SJCRH30 (cell line): ENCODE data around the gene TUBD1. TPM values are rescaled to one million over a fixed set of nuclear protein-coding genes. Genes with fewer than 3 reads are reported as not detected.
"Not testable (repeated sequence)": the region's sequence is repeated elsewhere in the genome, so short reads cannot be mapped to it uniquely, and the experiment has no call there.

Experiments
- DNase-seq, 2 experiments: peaks; one replicate each; pipeline ENCODE4 v3.0.0-alpha.2; 2015 to 2020
- H3K27ac ChIP-seq: fragments of 250-450 bp; sonication (Bioruptor Pico); 2 replicates; pipeline ENCODE4 v1.5.1; 2020; ENCODE audit warnings: mild to moderate bottlenecking, moderate library complexity
- H3K27me3 ChIP-seq: fragments of 250-450 bp; sonication (Bioruptor Pico); 2 replicates; pipeline ENCODE4 v1.5.1; 2020; ENCODE audit warnings: mild to moderate bottlenecking, moderate library complexity
- H3K36me3 ChIP-seq: fragments of 250-450 bp; sonication (Bioruptor Pico); 2 replicates; pipeline ENCODE4 v1.5.1; 2020; ENCODE audit warnings: mild to moderate bottlenecking, moderate library complexity
- H3K4me1 ChIP-seq: fragments of 250-450 bp; sonication (Bioruptor Pico); 2 replicates; pipeline ENCODE4 v1.5.1; 2020; ENCODE audit warnings: mild to moderate bottlenecking, moderate library complexity
- H3K4me3 ChIP-seq: fragments of 250-450 bp; sonication (Bioruptor Pico); 2 replicates; pipeline ENCODE4 v1.5.1; 2020; ENCODE audit warnings: mild to moderate bottlenecking, moderate library complexity
- H3K9me3 ChIP-seq: fragments of 250-450 bp; sonication (Bioruptor Pico); replicated peaks from 2 replicates; pipeline ENCODE4 v1.5.1; 2020; ENCODE audit warnings: mild to moderate bottlenecking, moderate library complexity
- total RNA-seq: library from RNA; depleted of rRNA; stranded (reverse); fragments of >200 nt; shearing (Covaris generic); gene quantifications from 2 replicates; pipeline ENCODE4 v1.2.3, GENCODE V29; 2014

TUBD1 gene
- total RNA-seq, 1 experiment from 2014 or later: 12.7 TPM

GRCh38 chr17:59858167-59858816 lies 34.5 kb downstream of the TUBD1 start:
- Histone ChIP-seq H3K27me3 (no peaks in the 10 kb centered on the region), H3K4me3 (no peak overlapping the region), H3K9me3 (no peaks in the 10 kb centered on the region), H3K4me1 (no peaks in the 10 kb centered on the region; the same call in 1 of the 2 replicates), H3K27ac (no peak overlapping the region), H3K36me3 (peaks cover 3% of the 10 kb centered on the region; the same call in 1 of the 2 replicates)
- DNase-seq: no peak

- Histone ChIP-seq H3K36me3 (peaks cover 3% of the 10 kb centered on the region; the same call in 1 of the 2 replicates), H3K27me3 (no peaks in the 10 kb centered on the region), H3K9me3 (no peaks in the 10 kb centered on the region), H3K4me1 (no peaks in the 10 kb centered on the region; the same call in 1 of the 2 replicates), H3K27ac (no peak overlapping the region), H3K4me3 (no peak overlapping the region)
- DNase-seq: no peak
These were observed 35.6 kb downstream of the TUBD1 start for GRCh38 chr17:59856859-59857794.

GRCh38 chr17:59853919-59854729 lies 38.6 kb downstream of the TUBD1 start:
- H3K4me3 ChIP-seq, H3K36me3 ChIP-seq, H3K27me3 ChIP-seq, H3K4me1 ChIP-seq, H3K27ac ChIP-seq, DNase-seq, H3K9me3 ChIP-seq: not testable (repeated sequence)

GRCh38 chr17:59853168-59853918 lies 39.4 kb downstream of the TUBD1 start:
- no peak overlapping the region for H3K27ac ChIP-seq
- no peak overlapping the region for H3K4me3 ChIP-seq
- no peaks in the 10 kb centered on the region for H3K4me1 ChIP-seq
- H3K36me3 ChIP-seq: no peaks in the 10 kb centered on the region
- H3K27me3 ChIP-seq: no peaks in the 10 kb centered on the region
- no peaks in the 10 kb centered on the region for H3K9me3 ChIP-seq
- peak; percentile 23 to 32 for DNase-seq

- not testable (repeated sequence) for H3K4me1 ChIP-seq, H3K27ac ChIP-seq, DNase-seq
These were observed 39.9 kb downstream of the TUBD1 start for GRCh38 chr17:59852847-59853167.

GRCh38 chr17:59851439-59852375 lies 41.0 kb downstream of the TUBD1 start:
- no peak overlapping the region for H3K27ac ChIP-seq
- no peaks in the 10 kb centered on the region for H3K36me3 ChIP-seq
- H3K9me3 ChIP-seq: no peaks in the 10 kb centered on the region
- H3K27me3 ChIP-seq: no peaks in the 10 kb centered on the region
- H3K4me1 ChIP-seq: peaks cover 2% of the 10 kb centered on the region
- H3K4me3 ChIP-seq: no peak overlapping the region
- DNase-seq: no peak

More at GRCh38 chr17:59852847-59853167, 39.9 kb downstream of the TUBD1 start:
- not testable (repeated sequence) for H3K9me3 ChIP-seq, H3K27me3 ChIP-seq, H3K36me3 ChIP-seq, H3K4me3 ChIP-seq

GRCh38 chr17:59850311-59850710 lies 42.4 kb downstream of the TUBD1 start:
- not testable (repeated sequence) for H3K9me3 ChIP-seq, DNase-seq, H3K4me3 ChIP-seq, H3K27ac ChIP-seq, H3K27me3 ChIP-seq, H3K36me3 ChIP-seq
- H3K4me1 ChIP-seq: peaks cover 16% of the 10 kb centered on the region

GRCh38 chr17:59848778-59849177 lies 44.0 kb downstream of the TUBD1 start:
- no peak overlapping the region for H3K27ac ChIP-seq
- no peak for DNase-seq

GRCh38 chr17:59848385-59848668 lies 44.4 kb downstream of the TUBD1 start:
- no peaks in the 10 kb centered on the region for H3K9me3 ChIP-seq
- DNase-seq: no peak
- H3K27ac ChIP-seq: no peak overlapping the region
- H3K27me3 ChIP-seq: no peaks in the 10 kb centered on the region
- no peaks in the 10 kb centered on the region for H3K36me3 ChIP-seq
- peaks cover 21% of the 10 kb centered on the region for H3K4me1 ChIP-seq
- no peak overlapping the region for H3K4me3 ChIP-seq

More at GRCh38 chr17:59848778-59849177, 44.0 kb downstream of the TUBD1 start:
- Histone ChIP-seq H3K9me3 (no peaks in the 10 kb centered on the region), H3K27me3 (no peaks in the 10 kb centered on the region), H3K4me3 (no peak overlapping the region), H3K36me3 (no peaks in the 10 kb centered on the region), H3K4me1 (peaks cover 21% of the 10 kb centered on the region)

GRCh38 chr17:59846394-59847165 lies 46.2 kb downstream of the TUBD1 start:
- peak overlapping the region; percentile 37 for H3K27ac ChIP-seq
- no peak overlapping the region for H3K4me3 ChIP-seq
- no peaks in the 10 kb centered on the region for H3K9me3 ChIP-seq
- H3K4me1 ChIP-seq: peaks cover 21% of the 10 kb centered on the region
- H3K27me3 ChIP-seq: no peaks in the 10 kb centered on the region
- H3K36me3 ChIP-seq: peaks cover 3% of the 10 kb centered on the region; the same call in 1 of the 2 replicates
- DNase-seq: peak; percentile 17 to 49

GRCh38 chr17:59845595-59846393 lies 46.9 kb downstream of the TUBD1 start:
- Histone ChIP-seq H3K4me3 (no peak overlapping the region), H3K4me1 (peaks cover 21% of the 10 kb centered on the region), H3K9me3 (no peaks in the 10 kb centered on the region), H3K27me3 (no peaks in the 10 kb centered on the region), H3K36me3 (peaks cover 3% of the 10 kb centered on the region; the same call in 1 of the 2 replicates), H3K27ac (peak overlapping the region; percentile 37)
- DNase-seq: peak; percentile 51 to 75

- H3K9me3 ChIP-seq: no peaks in the 10 kb centered on the region
- DNase-seq: no peak
- no peaks in the 10 kb centered on the region for H3K27me3 ChIP-seq
- H3K4me3 ChIP-seq: no peak overlapping the region
- H3K27ac ChIP-seq: peak overlapping the region; percentile 37
- H3K36me3 ChIP-seq: peaks cover 3% of the 10 kb centered on the region; the same call in 1 of the 2 replicates
- H3K4me1 ChIP-seq: peaks cover 21% of the 10 kb centered on the region
These were observed 47.7 kb downstream of the TUBD1 start for GRCh38 chr17:59844884-59845594.
